Left renal cortex interstitium (tissue), 4 donors: ENCODE data around the gene SLC35E2B. TPM values are rescaled to one million over a fixed set of nuclear protein-coding genes. Genes with fewer than 3 reads are reported as not detected.
A peak's percentile ranks its signal among the peaks of the same experiment; 100 is the strongest.
"Not testable (repeated sequence)": the region's sequence is repeated elsewhere in the genome, so short reads cannot be mapped to it uniquely, and the experiment has no call there.

Experiments
- DNase-seq, 4 donors: peaks; one replicate each; pipeline ENCODE4 v3.0.0-alpha.2; 2013; ENCODE audit warnings: low read depth in 4 of 4, low spot score in 2 of 4, missing footprints in 1 of 4
- polyA plus RNA-seq, 4 donors: library from polyadenylated mRNA; unstranded; fragments of 120-200 nt; gene quantifications; one replicate each; pipeline ENCODE4 v1.2.1, GENCODE V29; 2013; ENCODE audit not compliant: insufficient read length in 4 of 4

The SLC35E2B gene
- polyA plus RNA-seq, 4 donors: 56.5 to 111 (median 82.2) TPM

- not testable (repeated sequence) for DNase-seq
These were observed 11.8 kb upstream of the SLC35E2B start for GRCh38 chr1:1704284-1704957.

GRCh38 chr1:1703796-1704195 is 11.2 kb upstream of the SLC35E2B start:
- no peak for DNase-seq

DNA sequence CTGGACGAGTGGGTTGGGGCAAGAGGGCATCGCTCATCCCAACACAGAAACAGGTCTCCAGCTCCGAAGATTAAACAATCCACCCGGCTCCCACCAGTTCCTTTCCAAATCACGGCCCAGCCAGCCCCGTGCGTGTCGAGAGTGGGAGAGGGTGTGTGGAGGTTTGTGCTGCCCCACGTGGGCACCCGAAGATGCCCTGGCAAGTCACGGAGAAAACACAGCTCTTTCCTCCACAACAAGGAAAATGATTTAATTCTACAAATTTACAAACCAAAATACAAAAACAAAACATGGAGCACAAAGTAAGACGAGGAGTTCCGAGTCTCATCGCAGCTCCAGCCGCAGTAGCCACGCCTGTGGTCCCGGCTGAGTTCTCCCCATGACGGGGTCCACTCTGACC is 9.9 kb upstream of the SLC35E2B start:
- DNase-seq: not testable (repeated sequence)

GRCh38 chr1:1700557-1700956 is 8.0 kb upstream of the SLC35E2B start:
- DNase-seq: not testable (repeated sequence)

DNA sequence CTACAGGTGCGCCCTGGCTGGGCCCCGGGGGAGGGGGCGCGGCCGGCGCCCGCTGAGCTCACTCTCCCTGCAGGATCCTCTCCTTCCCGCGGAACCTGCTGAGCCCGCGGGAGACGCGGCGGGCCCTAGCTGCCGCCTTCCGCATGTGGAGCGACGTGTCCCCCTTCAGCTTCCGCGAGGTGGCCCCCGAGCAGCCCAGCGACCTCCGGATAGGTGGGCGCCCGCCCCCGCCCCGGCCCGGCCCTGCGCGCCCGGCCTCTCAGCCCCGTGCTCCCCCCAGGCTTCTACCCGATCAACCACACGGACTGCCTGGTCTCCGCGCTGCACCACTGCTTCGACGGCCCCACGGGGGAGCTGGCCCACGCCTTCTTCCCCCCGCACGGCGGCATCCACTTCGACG is 7.5 kb upstream of the SLC35E2B start:
- DNase-seq: not testable (repeated sequence)

DNA sequence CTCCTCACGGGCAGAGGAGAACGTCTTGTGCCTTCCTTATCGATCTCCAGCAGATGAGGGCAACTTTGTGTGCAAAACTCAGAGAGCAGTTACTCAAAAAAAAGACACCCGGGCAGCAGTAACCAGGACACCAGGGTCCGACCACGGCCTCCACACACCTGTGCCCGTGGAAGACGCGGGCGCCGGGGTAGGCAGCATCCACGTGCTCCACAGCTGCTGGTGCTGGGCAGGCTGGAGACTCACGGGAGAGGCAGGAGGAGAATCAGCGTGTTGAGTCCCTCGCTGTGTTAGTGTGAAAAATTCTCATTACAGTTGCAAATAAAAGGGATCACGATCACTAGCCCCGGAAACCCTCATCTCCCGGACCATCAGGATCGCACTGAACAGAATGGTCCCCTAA is 6.5 kb upstream of the SLC35E2B start:
- DNase-seq: not testable (repeated sequence)

GRCh38 chr1:1697358-1698183 is 5.0 kb upstream of the SLC35E2B start:
- not testable (repeated sequence) for DNase-seq

DNA sequence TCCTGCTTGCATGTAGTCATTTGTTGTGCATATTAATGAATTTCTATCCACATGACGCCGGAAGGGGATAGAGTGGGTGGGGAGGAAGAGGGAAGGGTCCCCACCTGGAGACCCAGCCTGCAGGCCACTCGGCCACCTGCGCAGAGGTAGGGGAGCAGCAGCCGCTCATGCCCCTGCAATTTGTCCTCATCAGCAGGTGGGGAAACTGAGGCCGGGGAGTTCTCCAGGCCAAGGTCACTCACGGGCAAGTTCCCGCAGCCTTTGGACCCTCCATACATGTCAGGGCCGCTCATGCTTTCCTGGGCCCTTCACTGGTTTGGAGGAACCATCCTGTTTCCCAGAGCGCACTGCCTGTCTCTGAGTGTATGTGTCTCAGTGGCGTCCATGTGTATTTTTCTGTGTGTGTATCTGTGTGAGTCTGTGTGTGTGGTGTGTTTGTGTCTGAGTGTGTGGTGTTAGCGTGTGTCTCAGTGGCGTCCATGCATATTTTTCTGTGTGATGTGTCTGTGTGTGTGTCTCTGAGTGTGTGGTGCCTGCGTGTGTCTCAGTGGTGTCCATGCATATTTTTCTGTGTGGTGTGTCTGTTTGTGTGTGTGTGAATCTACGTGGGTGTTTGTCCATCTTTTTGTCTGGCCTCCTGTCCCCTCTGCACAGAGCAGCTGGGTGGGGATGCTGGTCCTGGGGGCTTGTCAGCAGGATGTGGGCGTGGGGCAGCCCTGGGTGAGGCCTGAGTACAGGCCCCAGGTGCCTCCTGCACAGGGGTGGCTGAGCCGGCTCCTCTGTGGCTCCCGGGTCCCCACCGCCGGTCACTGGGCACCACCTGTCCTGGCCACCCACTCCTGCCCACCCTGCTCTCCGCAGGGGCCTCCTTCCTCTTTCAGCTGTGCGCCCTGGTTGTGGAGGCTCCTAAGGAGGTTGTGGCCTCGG is 4.1 kb upstream of the SLC35E2B start:
- not testable (repeated sequence) for DNase-seq

- peak; percentile 7 to 25 (median 20) for DNase-seq
These were observed 276 bp downstream of the SLC35E2B start for GRCh38 chr1:1692324-1692713.

- DNase-seq: not testable (repeated sequence)
These were observed 1.2 kb downstream of the SLC35E2B start for GRCh38 chr1:1691443-1691842.

- DNase-seq: not testable (repeated sequence)
These were observed 3.1 kb downstream of the SLC35E2B start for GRCh38 chr1:1689526-1689925.

- no peak for DNase-seq
These were observed 4.7 kb downstream of the SLC35E2B start for GRCh38 chr1:1687846-1688245.

DNA sequence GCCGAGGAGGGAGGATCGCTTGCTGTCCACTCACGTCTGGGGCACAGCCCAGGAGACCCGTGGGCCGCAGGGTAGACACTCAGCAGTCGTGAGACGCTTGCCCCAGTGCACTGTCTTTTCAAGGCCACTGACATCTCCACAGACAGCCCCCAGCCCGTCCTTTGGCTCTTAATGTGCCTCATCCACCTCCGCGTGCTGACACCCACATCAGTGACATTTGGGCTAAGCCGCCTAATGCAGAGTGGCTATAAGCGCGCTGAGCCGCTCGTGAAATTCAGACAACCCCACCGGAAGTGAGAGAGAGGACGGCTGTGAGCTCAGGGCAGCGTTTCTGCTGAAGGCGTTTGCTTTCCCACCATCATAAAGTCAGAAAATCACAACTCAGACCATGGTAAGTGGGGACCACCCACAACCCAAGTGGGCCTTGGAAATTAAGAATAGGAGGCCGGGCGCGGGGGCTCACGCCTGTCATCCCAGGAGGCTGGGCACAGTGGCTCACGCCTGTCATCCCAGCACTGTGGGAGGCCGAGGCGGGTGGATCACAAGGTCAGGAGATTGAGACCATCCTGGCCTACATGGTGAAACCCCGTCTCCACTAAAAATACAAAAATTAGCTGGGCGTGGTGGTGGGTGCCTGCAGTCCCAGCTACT is 8.4 kb downstream of the SLC35E2B start:
- no peak for DNase-seq

DNA sequence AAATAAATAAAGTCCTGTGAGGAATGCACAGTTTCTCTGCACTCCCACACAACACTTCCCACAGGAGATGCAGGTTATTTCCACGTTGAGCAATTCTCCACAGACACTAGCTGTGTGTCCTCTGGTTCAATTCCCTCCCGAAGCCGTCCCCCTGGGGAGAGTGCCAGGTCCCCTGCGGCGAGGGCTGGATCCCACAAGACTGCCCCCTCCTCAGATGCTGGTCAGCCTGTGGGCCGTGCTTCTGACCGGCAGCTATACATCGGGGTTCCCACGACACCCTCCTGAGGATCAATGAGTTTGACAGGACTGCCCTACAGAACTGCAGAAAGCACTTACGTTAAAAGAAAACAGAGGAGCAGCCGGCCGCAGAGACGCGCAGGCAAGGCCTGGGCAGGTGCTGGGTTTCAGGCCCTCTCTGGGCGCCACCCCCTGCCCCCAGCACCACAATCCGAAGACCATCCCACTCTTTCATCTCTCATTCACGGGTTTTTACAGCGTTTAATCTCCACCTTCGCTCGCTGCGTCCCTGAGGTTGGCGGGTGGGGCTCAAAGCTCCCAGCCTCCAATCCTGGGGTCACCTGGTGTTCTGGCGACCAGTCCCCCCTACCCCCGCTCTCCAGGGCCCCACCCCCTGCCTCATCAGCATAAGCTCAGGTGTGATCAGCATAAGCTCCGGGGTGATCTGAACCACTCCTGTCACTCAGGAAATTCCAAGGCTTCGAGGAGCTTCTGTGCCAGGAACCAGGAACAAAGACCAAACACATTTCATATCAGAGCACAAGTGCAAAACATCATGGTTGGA is 9.3 kb downstream of the SLC35E2B start:
- DNase-seq: no peak

DNA sequence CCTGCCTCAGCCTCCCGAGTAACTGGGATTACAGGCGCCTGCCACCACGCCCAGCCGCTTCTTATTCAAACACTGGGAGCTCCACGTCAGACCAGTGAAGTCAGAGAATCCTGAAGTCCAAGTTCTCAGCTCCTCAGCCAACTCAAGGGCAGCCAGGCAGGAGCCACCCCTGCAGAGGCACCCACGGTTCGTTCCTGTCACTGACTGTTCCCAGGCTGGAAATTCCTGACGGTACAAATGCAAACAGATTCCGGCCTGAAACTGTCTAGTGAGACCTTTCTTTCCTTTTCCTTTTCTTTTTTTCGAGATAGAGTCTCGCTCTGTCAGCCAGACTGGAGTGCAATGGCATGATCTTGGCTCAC is 11.7 kb downstream of the SLC35E2B start:
- DNase-seq: no peak

GRCh38 chr1:1680031-1680911 is 12.3 kb downstream of the SLC35E2B start:
- DNase-seq: no peak

DNA sequence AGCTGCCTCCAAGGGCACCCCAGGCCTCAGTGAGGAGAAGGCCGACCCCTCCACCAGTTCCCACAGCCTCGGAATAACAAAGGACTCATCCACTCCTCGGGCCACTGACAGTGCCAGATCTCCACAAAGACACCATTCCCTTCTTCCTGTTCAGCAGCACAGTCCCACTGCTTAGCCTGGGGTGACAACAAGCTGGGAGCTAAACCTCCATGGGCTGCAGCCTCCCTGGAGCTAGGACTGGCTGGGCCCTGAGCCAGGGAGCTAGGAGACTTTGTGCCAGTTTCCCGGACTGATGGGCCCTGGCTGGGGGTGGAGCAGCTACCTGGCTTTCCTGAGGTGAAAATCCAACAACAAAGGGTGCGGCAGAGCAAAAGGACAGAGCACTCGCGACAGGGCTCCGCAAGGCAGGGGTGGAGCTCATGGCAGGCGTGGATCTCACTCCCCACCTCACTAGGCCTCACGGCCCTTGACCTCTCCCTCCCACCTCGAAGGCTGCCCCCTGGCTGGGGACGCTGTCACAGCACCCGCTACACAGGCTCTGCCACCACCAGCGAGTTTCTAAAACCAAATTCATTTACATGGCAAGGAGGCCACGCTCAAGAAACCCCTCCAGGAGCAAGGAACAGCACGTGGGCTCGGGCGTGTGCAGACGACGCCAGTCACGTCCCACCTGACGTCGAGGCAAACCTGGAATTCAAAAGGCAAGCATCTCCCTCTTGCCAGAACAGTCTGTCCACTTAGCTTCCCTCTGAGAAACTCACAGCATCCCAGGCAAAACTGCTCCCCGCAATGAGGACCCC is 13.8 kb downstream of the SLC35E2B start:
- DNase-seq: no peak
